Esophagus muscularis mucosa (tissue), 4 donors: ENCODE results near the gene FXYD3. TPM values are rescaled to one million over a fixed set of nuclear protein-coding genes. Genes with fewer than 3 reads are reported as not detected.
A peak's percentile ranks its signal among the peaks of the same experiment; 100 is the strongest.

ENCODE experiments used
- DNase-seq: peaks from one replicate; pipeline ENCODE4 v3.0.0-alpha.2; 2017; ENCODE audit errors: extremely low spot score
- H3K27ac ChIP-seq, 4 donors: fragments of 200-600 bp; sonication (generic); replicated peaks in 1 of 4; 1 replicate in 3 of 4; 2 replicates in 1 of 4; pipeline ENCODE4 v1.5.1; 2016 to 2019; ENCODE audit warnings: mild to moderate bottlenecking in 1 of 4
- H3K27me3 ChIP-seq, 4 donors: fragments of 200-600 bp; sonication (generic); one replicate each; pipeline versions ENCODE4 v1.5.1 to v1.6.0; 2016 to 2019
- H3K36me3 ChIP-seq, 4 donors: fragments of 200-600 bp; sonication (generic); one replicate each; pipeline ENCODE4 v1.5.1; 2016 to 2019
- H3K4me1 ChIP-seq, 4 donors: fragments of 200-600 bp; sonication (generic); one replicate each; pipeline ENCODE4 v1.5.1; 2016 to 2019
- H3K4me3 ChIP-seq, 4 donors: fragments of 200-600 bp; sonication (generic); 1 replicate in 2 of 4; 2 replicates in 2 of 4; pipeline ENCODE4 v1.5.1; 2016 to 2019; ENCODE audit warnings: mild to moderate bottlenecking in 4 of 4, moderate library complexity in 1 of 4
- H3K9me3 ChIP-seq, 4 donors: fragments of 200-600 bp; sonication (generic); 1 replicate in 3 of 4; 2 replicates in 1 of 4; pipeline ENCODE4 v1.5.1; 2016 to 2019
- EP300 ChIP-seq: sonication (generic); formaldehyde crosslinking; IDR thresholded peaks from one replicate; pipeline ENCODE4 v1.6.1; 2017; ENCODE audit warnings: antibody characterized with exemption
- POLR2A ChIP-seq: fragments of 450-650 bp; IDR thresholded peaks from one replicate; pipeline ENCODE4 v1.6.1; 2017; ENCODE audit warnings: antibody characterized with exemption, moderate library complexity, mild to moderate bottlenecking, low read depth
- POLR2AphosphoS5 ChIP-seq, 2 donors: sonication (generic); formaldehyde crosslinking; IDR thresholded peaks; one replicate each; pipeline ENCODE4 v1.6.1; 2017; ENCODE audit warnings: antibody characterized with exemption in 2 of 2
- WGBS: methylation state at CpG from one replicate; pipeline ENCODE4 v1.1.5; 2018; 5-methylcytosine and 5-hydroxymethylcytosine counted together
- intact Hi-C: fragments of 100-400 bp; cut with DNase I; formaldehyde crosslinking; loops from one replicate; pipeline ENCODE4 v1.15.1; 2023
- total RNA-seq, 4 donors: library from RNA; depleted of rRNA; stranded (reverse); fragments of >200 nt; gene quantifications; one replicate each; pipeline versions ENCODE4 v1.1.0 to v1.2.1, GENCODE V29; 2016
- TF ChIP-seq, protein P1 (sequence below), 3 experiments: fragments of 200-600 bp in 2 of 3; fragments of 450-650 bp in 1 of 3; sonication (generic) in 2 of 3; IDR thresholded peaks; one replicate each; pipeline ENCODE4 v1.5.1; 2017 to 2019; ENCODE audit warnings: antibody characterized with exemption in 3 of 3, mild to moderate bottlenecking in 2 of 3, moderate library complexity in 1 of 3

Gene FXYD3
- total RNA-seq, 4 donors from 2014 or later, result 0.83 to 3.8 (median 3.1) TPM

DNA sequence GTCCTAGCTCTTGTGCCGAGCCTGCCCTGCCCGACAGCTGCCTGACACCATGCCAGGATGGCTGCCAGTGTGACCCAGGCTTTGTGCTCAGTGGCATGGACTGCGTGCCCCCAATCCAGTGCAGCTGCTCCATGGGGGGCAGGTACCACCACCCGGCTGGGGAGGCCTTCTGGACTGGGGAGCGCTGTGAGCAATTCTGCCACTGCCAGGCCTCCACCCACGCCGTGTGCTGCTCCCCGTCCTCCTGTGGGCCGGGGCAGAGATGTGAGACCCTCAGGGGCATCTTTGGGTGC, 9.4 kb upstream of the FXYD3 start:
- H3K27ac ChIP-seq, result peak overlapping the region in 3 of 4 donors; percentile 7 to 72 (median 34)
- H3K36me3 ChIP-seq, result no peaks in the 10 kb centered on the region
- no peak overlapping the region for H3K4me3 ChIP-seq
- no peaks in the 10 kb centered on the region for H3K9me3 ChIP-seq
- DNase-seq, result no peak
- 90% methylated on average over 9 of the region's 9 CpGs for WGBS
- H3K4me1 ChIP-seq, result peaks cover 0 to 11% (median 2%) of the 10 kb centered on the region in 4 donors
- peaks cover 0 to 25% (median 0%) of the 10 kb centered on the region in 4 donors for H3K27me3 ChIP-seq
- no peak for TF ChIP-seq POLR2AphosphoS5 (IDR thresholded peaks at IDR 0.05)
- TF ChIP-seq EP300, result no peak
- no peak for TF ChIP-seq POLR2A
- TF ChIP-seq, protein P1, sequence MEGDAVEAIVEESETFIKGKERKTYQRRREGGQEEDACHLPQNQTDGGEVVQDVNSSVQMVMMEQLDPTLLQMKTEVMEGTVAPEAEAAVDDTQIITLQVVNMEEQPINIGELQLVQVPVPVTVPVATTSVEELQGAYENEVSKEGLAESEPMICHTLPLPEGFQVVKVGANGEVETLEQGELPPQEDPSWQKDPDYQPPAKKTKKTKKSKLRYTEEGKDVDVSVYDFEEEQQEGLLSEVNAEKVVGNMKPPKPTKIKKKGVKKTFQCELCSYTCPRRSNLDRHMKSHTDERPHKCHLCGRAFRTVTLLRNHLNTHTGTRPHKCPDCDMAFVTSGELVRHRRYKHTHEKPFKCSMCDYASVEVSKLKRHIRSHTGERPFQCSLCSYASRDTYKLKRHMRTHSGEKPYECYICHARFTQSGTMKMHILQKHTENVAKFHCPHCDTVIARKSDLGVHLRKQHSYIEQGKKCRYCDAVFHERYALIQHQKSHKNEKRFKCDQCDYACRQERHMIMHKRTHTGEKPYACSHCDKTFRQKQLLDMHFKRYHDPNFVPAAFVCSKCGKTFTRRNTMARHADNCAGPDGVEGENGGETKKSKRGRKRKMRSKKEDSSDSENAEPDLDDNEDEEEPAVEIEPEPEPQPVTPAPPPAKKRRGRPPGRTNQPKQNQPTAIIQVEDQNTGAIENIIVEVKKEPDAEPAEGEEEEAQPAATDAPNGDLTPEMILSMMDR (IDR thresholded peaks at IDR 0.05), result no peak
- intact Hi-C loops, result no loop called here

DNA sequence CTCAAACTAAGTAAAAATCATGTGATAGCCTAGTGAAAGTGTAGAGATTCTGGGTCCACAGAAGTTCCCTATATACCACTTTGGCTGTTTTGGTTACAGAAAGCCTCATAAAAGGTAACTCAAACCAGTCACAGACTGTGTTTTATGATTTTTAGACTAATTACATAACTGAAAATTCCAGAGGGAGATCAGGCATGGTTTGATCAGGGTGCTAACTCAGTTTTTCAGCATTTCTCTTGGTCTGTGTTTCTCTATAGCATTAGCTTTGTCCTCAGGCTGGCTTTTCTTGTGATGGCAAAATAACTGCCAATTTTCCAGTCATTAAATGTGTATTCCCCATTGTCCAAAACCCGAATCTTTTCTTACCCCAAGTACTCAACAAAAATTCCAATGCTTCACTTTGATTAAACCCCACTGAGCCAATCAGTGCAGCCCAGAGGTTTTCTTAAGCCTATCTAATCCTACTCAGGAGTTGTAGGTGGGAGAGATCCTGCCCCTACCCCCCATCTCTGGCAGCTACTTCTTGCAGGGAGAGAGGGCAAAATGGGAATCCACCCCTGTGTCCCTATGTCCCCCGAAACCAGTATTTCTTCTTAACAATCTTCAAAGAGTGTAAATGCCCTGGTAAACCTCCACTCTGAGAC, 8.6 kb upstream of the FXYD3 start:
- Histone ChIP-seq H3K4me3 (no peak overlapping the region), H3K9me3 (no peaks in the 10 kb centered on the region), H3K27ac (peak overlapping the region; percentile 7 to 72 (median 28)), H3K36me3 (no peaks in the 10 kb centered on the region), H3K27me3 (peaks cover 0 to 26% (median 0%) of the 10 kb centered on the region in 4 donors), H3K4me1 (peaks cover 0 to 11% (median 2%) of the 10 kb centered on the region in 4 donors)
- TF ChIP-seq POLR2AphosphoS5 (IDR thresholded peaks at IDR 0.05) (no peak), POLR2A (no peak)
- intact Hi-C loops, result no loop called here
- 71% methylated on average over 1 of the region's 2 CpGs for WGBS
- no peak for DNase-seq

DNA sequence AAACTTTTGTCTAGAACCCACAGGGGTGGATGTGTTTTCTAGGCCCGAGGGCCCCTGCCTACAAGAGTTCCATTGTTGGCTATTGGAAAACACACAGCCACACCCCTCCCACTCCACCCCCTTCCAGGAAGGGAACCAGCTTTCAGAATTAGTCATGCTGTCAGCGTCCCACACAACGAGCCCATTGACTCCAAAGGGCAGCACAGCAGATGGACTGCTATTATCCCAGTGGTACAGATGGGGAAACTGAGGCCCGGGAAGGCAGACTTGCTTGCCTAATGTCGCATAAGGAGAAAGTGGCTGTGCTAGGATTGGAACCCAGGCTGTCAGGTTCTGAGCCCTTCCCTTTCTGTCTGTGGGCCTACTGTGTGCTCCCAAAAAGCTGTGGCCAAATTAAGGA, 8.1 kb upstream of the FXYD3 start:
- no CpG with 5 or more reads among the region's 5 CpGs for WGBS
- intact Hi-C loops, result no loop called here
- Histone ChIP-seq H3K27ac (peak overlapping the region; percentile 38 to 72 (median 54)), H3K4me3 (no peak overlapping the region), H3K36me3 (no peaks in the 10 kb centered on the region), H3K4me1 (peaks cover 0 to 11% (median 2%) of the 10 kb centered on the region in 4 donors), H3K27me3 (peaks cover 0 to 26% (median 0%) of the 10 kb centered on the region in 4 donors), H3K9me3 (no peaks in the 10 kb centered on the region)
- no peak for DNase-seq
- TF ChIP-seq POLR2A (no peak), POLR2AphosphoS5 (IDR thresholded peaks at IDR 0.05) (peak; percentile 35 to 42)
- TF ChIP-seq, protein P1 (IDR thresholded peaks at IDR 0.05), result no peak

DNA sequence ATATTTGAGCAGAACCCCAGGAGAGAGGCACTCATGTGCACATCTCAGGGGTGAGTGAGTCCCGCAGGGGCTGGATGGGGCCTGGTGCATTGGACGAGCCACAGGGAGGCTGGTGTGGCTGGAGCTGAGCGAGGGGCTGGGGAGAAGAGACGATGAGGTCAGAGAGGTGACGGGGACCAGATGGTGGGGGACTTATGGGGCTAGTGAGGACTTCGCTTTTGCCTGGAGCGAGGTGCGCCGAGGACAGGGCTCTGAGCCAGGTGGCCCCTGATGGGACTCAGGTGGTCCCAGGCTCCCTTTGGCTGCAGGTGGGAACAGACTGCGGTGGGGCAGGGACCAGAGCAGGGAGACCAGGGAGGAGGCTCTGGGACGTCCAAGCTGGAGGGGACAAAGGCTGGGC, 6.9 kb upstream of the FXYD3 start:
- H3K27ac ChIP-seq, result peak overlapping the region; percentile 15 to 72 (median 53)
- H3K4me1 ChIP-seq, result peaks cover 0 to 11% (median 2%) of the 10 kb centered on the region in 4 donors
- no peak overlapping the region for H3K4me3 ChIP-seq
- intact Hi-C loops, result no loop called here
- no peaks in the 10 kb centered on the region for H3K36me3 ChIP-seq
- WGBS, result 77% methylated on average over 11 of the region's 11 CpGs
- DNase-seq, result no peak
- H3K27me3 ChIP-seq, result peaks cover 0 to 26% (median 0%) of the 10 kb centered on the region in 4 donors
- TF ChIP-seq POLR2AphosphoS5 (IDR thresholded peaks at IDR 0.05) (no peak), POLR2A (no peak), EP300 (no peak)
- TF ChIP-seq, protein P1 (IDR thresholded peaks at IDR 0.05), result no peak
- no peaks in the 10 kb centered on the region for H3K9me3 ChIP-seq

DNA sequence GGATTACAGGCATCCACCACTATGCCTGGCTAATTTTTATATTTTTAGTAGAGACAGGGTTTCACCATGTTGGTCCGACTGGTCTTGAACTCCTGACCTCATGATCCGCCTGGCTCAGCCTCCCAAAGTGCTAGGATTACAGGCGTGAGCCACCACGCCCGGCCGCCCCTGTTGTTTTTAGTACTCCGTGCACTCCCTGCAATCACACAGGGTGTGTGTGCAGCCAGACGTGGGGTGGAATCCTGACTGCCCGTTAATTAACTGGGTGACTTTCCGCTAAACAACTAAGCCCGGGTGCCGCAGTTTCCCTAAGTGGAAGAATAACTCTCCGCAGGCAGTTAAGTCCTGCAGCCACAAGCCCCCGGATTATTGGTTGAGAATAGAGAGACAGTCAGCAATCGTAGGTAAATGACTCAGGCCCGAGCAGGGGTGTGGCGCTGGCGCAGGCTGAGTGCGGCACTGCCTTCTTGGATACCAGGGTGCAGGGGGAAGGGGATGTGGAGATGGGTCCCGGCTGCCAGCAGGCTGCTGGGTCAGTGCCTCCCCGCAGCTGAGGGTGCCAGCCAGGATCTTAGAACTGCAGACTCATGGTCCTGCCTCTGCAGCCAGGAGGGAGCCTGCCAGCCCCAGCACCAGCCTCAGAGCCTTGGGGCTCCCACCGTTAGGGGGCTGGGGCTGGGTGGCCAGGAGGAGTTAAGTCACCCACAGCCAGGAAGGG, 6.1 kb upstream of the FXYD3 start:
- H3K27ac ChIP-seq, result peak overlapping the region; percentile 15 to 72 (median 53)
- DNase-seq, result no peak

More for the DNA sequence above, 6.1 kb upstream of the FXYD3 start:
- intact Hi-C loops, result no loop called here
- peaks cover 0 to 26% (median 0%) of the 10 kb centered on the region in 4 donors for H3K27me3 ChIP-seq
- H3K9me3 ChIP-seq, result no peaks in the 10 kb centered on the region
- H3K36me3 ChIP-seq, result no peaks in the 10 kb centered on the region
- TF ChIP-seq POLR2A (no peak), EP300 (no peak), POLR2AphosphoS5 (IDR thresholded peaks at IDR 0.05) (peak in 1 of 2 donors; percentile 22)
- TF ChIP-seq, protein P1 (IDR thresholded peaks at IDR 0.05), result no peak
- H3K4me3 ChIP-seq, result no peak overlapping the region
- 77% methylated on average over 12 of the region's 22 CpGs for WGBS
- H3K4me1 ChIP-seq, result peaks cover 3 to 15% (median 6%) of the 10 kb centered on the region in 4 donors
